SK-N-SH treated with all-trans-retinoic acid at 6 μM for 48 hours (cell line): Measurements from ENCODE around the gene KLK3.

ENCODE experiments used
- ATAC-seq: fragments of 200-7000 bp; cut with Tn5 transposase; 3 replicates; pipeline ENCODE4 v1.9.1; 2020; ENCODE audit warnings: mild to moderate bottlenecking, moderate library complexity
- ARNTL ChIP-seq: fragments of 450-650 bp; formaldehyde crosslinking; IDR thresholded peaks from 2 replicates; pipeline ENCODE4 v1.5.0; 2020; ENCODE audit warnings: low read depth, mild to moderate bottlenecking, moderate library complexity, borderline replicate concordance
- BACH2 ChIP-seq: fragments of 250-450 bp; sonication (Bioruptor Pico); IDR thresholded peaks from 2 replicates; pipeline ENCODE4 v1.9.0; 2021; ENCODE audit warnings: mild to moderate bottlenecking, borderline replicate concordance
- CSDC2 ChIP-seq: fragments of 250-450 bp; sonication (Bioruptor Pico); IDR thresholded peaks from 2 replicates; pipeline ENCODE4 v1.5.0; 2020; ENCODE audit warnings: mild to moderate bottlenecking, moderate library complexity
- ESRRG ChIP-seq: fragments of 250-450 bp; sonication (Bioruptor Pico); IDR thresholded peaks from 2 replicates; pipeline ENCODE4 v1.6.1; 2021; ENCODE audit warnings: mild to moderate bottlenecking
- GLIS3 ChIP-seq: fragments of 250-450 bp; sonication (Bioruptor Pico); IDR thresholded peaks from 2 replicates; pipeline ENCODE4 v1.5.0; 2020; ENCODE audit warnings: mild to moderate bottlenecking, moderate library complexity
- ISL1 ChIP-seq: fragments of 250-450 bp; sonication (Bioruptor Pico); IDR thresholded peaks from 2 replicates; pipeline ENCODE4 v2.1.2; 2022; ENCODE audit warnings: mild to moderate bottlenecking, moderate library complexity
- POU6F1 ChIP-seq: fragments of 250-450 bp; sonication (Bioruptor Pico); IDR thresholded peaks from 2 replicates; pipeline ENCODE4 v1.8.0; 2021; ENCODE audit warnings: low read depth, mild to moderate bottlenecking, moderate library complexity, borderline replicate concordance
- PPARA ChIP-seq: fragments of 250-450 bp; sonication (Bioruptor Pico); IDR thresholded peaks from 2 replicates; pipeline ENCODE4 v1.5.0; 2020; ENCODE audit warnings: mild to moderate bottlenecking, borderline replicate concordance
- RARB ChIP-seq: fragments of 250-450 bp; sonication (Bioruptor Pico); IDR thresholded peaks from 2 replicates; pipeline ENCODE4 v1.8.0; 2021; ENCODE audit warnings: mild to moderate bottlenecking, moderate library complexity
- SNAI2 ChIP-seq: fragments of 250-450 bp; sonication (Bioruptor Pico); IDR thresholded peaks from 2 replicates; pipeline ENCODE4 v1.5.0; 2020; ENCODE audit warnings: mild to moderate bottlenecking, moderate library complexity
- TCF4 ChIP-seq: fragments of 250-450 bp; sonication (Bioruptor Pico); IDR thresholded peaks from 2 replicates; pipeline ENCODE4 v1.8.0; 2021; ENCODE audit warnings: mild to moderate bottlenecking, moderate library complexity, borderline replicate concordance
- TOX ChIP-seq: fragments of 250-450 bp; sonication (Bioruptor Pico); IDR thresholded peaks from 2 replicates; pipeline ENCODE4 v1.8.0; 2021; ENCODE audit warnings: mild to moderate bottlenecking, moderate library complexity, borderline replicate concordance
- TSHZ2 ChIP-seq: fragments of 250-450 bp; sonication (Bioruptor Pico); IDR thresholded peaks from 2 replicates; pipeline ENCODE4 v1.5.0; 2020; ENCODE audit warnings: mild to moderate bottlenecking, moderate library complexity
- ZC3H10 ChIP-seq: fragments of 250-450 bp; sonication (Bioruptor Pico); IDR thresholded peaks from 2 replicates; pipeline ENCODE4 v1.5.1; 2021; ENCODE audit warnings: mild to moderate bottlenecking, moderate library complexity
- ZFP3 ChIP-seq: fragments of 250-450 bp; sonication (Bioruptor Pico); IDR thresholded peaks from 2 replicates; pipeline ENCODE4 v1.5.0; 2020; ENCODE audit warnings: mild to moderate bottlenecking, moderate library complexity
- ZFP30 ChIP-seq: fragments of 450-650 bp; formaldehyde crosslinking; IDR thresholded peaks from 2 replicates; pipeline ENCODE4 v1.5.0; 2022; ENCODE audit warnings: mild to moderate bottlenecking, moderate library complexity
- ZNF565 ChIP-seq: fragments of 450-650 bp; formaldehyde crosslinking; conservative IDR thresholded peaks from 2 replicates; pipeline ENCODE4 v1.5.0; 2020; ENCODE audit warnings: low read depth, mild to moderate bottlenecking, moderate library complexity
- ZNF70 ChIP-seq: fragments of 450-650 bp; formaldehyde crosslinking; IDR thresholded peaks from 2 replicates; pipeline ENCODE4 v1.5.0; 2020; ENCODE audit warnings: mild to moderate bottlenecking, moderate library complexity
- ZNF8 ChIP-seq: fragments of 450-650 bp; formaldehyde crosslinking; IDR thresholded peaks from 2 replicates; pipeline ENCODE4 v1.5.0; 2020; ENCODE audit warnings: mild to moderate bottlenecking, moderate library complexity
- TF ChIP-seq, protein P1 (sequence below): fragments of 250-450 bp; sonication (Bioruptor Pico); IDR thresholded peaks from 2 replicates; pipeline ENCODE4 v1.5.1; 2020; ENCODE audit warnings: low read depth, mild to moderate bottlenecking, moderate library complexity

KLK3 gene

GRCh38 chr19:50876456-50876855 is 21.7 kb downstream of the KLK3 start (continued):
- TF ChIP-seq TOX (CRISPR knock-in tag) (no peak), ARNTL (CRISPR knock-in tag) (no peak), SNAI2 (CRISPR knock-in tag) (no peak), CSDC2 (CRISPR knock-in tag) (no peak), ZNF8 (CRISPR knock-in tag) (no peak), PPARA (CRISPR knock-in tag) (no peak), ZFP3 (CRISPR knock-in tag) (no peak)

GRCh38 chr19:50877338-50877737 is 22.6 kb downstream of the KLK3 start:
- no peak for TF ChIP-seq ESRRG (CRISPR knock-in tag)
- no peak for TF ChIP-seq TCF4
- no peak for TF ChIP-seq TOX (CRISPR knock-in tag)
- no peak for TF ChIP-seq ZNF565 (CRISPR knock-in tag)
- no peak for TF ChIP-seq TSHZ2 (CRISPR knock-in tag)
- TF ChIP-seq POU6F1 (CRISPR knock-in tag): no peak
- TF ChIP-seq, protein P1, sequence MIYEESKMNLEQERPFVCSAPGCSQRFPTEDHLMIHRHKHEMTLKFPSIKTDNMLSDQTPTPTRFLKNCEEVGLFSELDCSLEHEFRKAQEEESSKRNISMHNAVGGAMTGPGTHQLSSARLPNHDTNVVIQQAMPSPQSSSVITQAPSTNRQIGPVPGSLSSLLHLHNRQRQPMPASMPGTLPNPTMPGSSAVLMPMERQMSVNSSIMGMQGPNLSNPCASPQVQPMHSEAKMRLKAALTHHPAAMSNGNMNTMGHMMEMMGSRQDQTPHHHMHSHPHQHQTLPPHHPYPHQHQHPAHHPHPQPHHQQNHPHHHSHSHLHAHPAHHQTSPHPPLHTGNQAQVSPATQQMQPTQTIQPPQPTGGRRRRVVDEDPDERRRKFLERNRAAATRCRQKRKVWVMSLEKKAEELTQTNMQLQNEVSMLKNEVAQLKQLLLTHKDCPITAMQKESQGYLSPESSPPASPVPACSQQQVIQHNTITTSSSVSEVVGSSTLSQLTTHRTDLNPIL (CRISPR knock-in tag): no peak
- TF ChIP-seq BACH2 (CRISPR knock-in tag): no peak
- TF ChIP-seq ZNF70 (CRISPR knock-in tag): no peak
- no peak for TF ChIP-seq RARB (CRISPR knock-in tag)
- no peak for TF ChIP-seq ZFP30 (CRISPR knock-in tag)
- no peak for TF ChIP-seq ZC3H10
- TF ChIP-seq SNAI2 (CRISPR knock-in tag): no peak
- TF ChIP-seq ISL1 (CRISPR knock-in tag): no peak
- TF ChIP-seq PPARA (CRISPR knock-in tag): no peak
- no peak for TF ChIP-seq GLIS3 (CRISPR knock-in tag)
- no peak for TF ChIP-seq ZNF8 (CRISPR knock-in tag)
- no peak for ATAC-seq

GRCh38 chr19:50878851-50879250 is 24.1 kb downstream of the KLK3 start:
- ATAC-seq: no peak

More at GRCh38 chr19:50878851-50879250, 24.1 kb downstream of the KLK3 start:
- TF ChIP-seq CSDC2 (CRISPR knock-in tag) (no peak), POU6F1 (CRISPR knock-in tag) (no peak), TSHZ2 (CRISPR knock-in tag) (no peak), BACH2 (CRISPR knock-in tag) (no peak), ARNTL (CRISPR knock-in tag) (no peak)
- TF ChIP-seq, protein P1 (CRISPR knock-in tag): no peak
